ENCODE results near the gene UQCRHL.

The UQCRHL gene

DNA sequence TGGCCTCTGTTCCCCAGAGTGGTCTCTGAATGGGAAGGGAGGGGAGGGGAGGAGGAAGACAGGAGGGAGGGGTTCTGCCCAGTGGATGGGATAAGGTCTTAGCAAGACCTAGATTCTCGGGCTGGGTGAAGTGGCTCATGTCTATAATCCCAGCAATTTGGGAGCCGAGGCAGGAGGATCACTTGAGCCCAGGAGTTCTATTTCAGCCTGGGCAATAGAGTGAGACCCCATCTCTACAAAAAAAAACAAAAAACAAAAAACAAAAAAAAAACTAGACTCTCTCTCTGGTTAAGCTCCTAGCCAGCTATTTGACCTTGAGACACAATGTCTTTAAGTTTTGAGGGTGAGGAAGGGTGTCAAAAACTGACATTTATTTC lies 11.4 kb downstream of the UQCRHL start:
- DNase-seq (ENCODE audit: low read depth in 2 of 2) = no peak
- no peak overlapping the region for H3K4me3 ChIP-seq (replicated peaks in 1 of 2; ENCODE audit: low read depth in 2 of 2, low read length in 2 of 2)
- TF ChIP-seq, protein P1, sequence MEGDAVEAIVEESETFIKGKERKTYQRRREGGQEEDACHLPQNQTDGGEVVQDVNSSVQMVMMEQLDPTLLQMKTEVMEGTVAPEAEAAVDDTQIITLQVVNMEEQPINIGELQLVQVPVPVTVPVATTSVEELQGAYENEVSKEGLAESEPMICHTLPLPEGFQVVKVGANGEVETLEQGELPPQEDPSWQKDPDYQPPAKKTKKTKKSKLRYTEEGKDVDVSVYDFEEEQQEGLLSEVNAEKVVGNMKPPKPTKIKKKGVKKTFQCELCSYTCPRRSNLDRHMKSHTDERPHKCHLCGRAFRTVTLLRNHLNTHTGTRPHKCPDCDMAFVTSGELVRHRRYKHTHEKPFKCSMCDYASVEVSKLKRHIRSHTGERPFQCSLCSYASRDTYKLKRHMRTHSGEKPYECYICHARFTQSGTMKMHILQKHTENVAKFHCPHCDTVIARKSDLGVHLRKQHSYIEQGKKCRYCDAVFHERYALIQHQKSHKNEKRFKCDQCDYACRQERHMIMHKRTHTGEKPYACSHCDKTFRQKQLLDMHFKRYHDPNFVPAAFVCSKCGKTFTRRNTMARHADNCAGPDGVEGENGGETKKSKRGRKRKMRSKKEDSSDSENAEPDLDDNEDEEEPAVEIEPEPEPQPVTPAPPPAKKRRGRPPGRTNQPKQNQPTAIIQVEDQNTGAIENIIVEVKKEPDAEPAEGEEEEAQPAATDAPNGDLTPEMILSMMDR (IDR thresholded peaks at IDR 0.05; ENCODE audit: low read depth, low read length) = no peak

DNA sequence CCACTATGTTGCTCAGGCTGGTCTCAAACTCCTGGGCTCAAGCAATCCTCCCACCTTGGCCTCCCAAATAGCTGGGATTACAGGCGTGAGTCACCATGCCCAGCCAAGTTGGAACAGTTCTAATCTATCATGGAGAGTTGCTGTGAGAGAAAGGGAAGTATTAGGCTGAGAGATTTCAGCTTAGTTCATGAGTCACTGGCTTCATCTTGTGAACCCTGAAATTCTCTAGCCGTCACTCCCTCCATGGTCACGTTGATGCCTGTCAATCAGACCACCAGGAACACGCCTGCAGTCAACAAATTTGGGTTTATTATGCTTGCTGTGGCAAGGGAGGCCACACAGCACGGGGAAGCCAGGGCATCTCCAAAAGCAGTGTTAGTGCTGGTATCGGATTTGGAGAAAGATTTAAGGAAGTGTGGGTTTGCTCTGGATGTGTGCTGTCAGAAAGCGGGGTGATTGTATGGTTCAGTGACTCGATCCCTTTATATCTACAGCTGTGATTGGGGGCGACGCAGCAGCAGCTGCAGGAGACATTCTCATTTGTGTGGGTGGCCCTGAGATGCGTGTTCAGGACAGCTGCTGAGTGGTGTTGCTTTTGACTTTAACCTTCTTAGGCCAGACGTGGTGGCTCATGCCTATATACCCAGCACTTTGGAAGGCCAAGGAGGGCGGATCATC lies 18.7 kb downstream of the UQCRHL start:
- H3K4me3 ChIP-seq (replicated peaks in 1 of 2; ENCODE audit: low read depth in 2 of 2, low read length in 2 of 2) = no peak overlapping the region
- TF ChIP-seq, protein P1 (IDR thresholded peaks at IDR 0.05; ENCODE audit: low read depth, low read length) = no peak
- peak; percentile 73 to 78 for DNase-seq (ENCODE audit: low read depth in 2 of 2)

DNA sequence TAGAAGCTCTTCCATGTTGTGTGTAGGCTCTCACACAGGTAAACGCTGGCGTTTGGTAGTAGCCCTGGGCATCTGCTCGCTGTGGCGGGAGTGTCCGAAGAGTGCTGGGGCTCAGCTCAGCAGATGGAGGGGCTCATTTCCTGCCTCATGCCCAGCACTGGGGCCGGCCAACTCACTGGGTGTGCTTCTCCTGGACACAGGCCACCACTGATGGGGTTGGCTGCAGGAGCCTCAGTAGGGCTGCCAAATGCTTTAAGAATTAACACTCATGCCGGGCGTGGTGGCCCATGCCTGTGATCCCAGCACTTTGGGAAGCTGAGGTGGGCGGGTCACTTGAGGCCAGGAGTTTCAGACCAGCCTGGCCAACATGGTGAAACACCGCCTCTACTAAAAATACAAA lies 20.9 kb downstream of the UQCRHL start:
- H3K4me3 ChIP-seq (replicated peaks in 1 of 2; ENCODE audit: low read depth in 2 of 2, low read length in 2 of 2) = no peak overlapping the region
- peak; percentile 27 to 65 for DNase-seq (ENCODE audit: low read depth in 2 of 2)

DNA sequence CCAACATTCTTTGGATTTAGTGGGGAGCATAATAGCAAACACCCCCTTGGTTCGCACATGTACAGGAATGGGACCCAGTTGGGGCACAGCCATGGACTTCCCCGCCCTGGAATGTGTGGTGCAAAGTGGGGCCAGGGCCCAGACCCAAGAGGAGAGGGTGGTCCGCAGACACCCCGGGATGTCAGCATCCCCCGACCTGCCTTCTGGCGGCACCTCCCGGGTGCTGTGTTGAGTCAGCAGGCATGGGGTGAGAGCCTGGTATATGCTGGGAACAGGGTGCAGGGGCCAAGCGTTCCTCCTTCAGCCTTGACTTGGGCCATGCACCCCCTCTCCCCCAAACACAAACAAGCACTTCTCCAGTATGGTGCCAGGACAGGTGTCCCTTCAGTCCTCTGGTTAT lies 21.8 kb downstream of the UQCRHL start:
- no peak overlapping the region for H3K4me3 ChIP-seq (replicated peaks in 1 of 2; ENCODE audit: low read depth in 2 of 2, low read length in 2 of 2)
- TF ChIP-seq, protein P1 (IDR thresholded peaks at IDR 0.05; ENCODE audit: low read depth, low read length) = no peak
- no peak for DNase-seq (ENCODE audit: low read depth in 2 of 2)

More for the DNA sequence above, 20.9 kb downstream of the UQCRHL start:
- TF ChIP-seq, protein P1 (IDR thresholded peaks at IDR 0.05; ENCODE audit: low read depth, low read length) = no peak

DNA sequence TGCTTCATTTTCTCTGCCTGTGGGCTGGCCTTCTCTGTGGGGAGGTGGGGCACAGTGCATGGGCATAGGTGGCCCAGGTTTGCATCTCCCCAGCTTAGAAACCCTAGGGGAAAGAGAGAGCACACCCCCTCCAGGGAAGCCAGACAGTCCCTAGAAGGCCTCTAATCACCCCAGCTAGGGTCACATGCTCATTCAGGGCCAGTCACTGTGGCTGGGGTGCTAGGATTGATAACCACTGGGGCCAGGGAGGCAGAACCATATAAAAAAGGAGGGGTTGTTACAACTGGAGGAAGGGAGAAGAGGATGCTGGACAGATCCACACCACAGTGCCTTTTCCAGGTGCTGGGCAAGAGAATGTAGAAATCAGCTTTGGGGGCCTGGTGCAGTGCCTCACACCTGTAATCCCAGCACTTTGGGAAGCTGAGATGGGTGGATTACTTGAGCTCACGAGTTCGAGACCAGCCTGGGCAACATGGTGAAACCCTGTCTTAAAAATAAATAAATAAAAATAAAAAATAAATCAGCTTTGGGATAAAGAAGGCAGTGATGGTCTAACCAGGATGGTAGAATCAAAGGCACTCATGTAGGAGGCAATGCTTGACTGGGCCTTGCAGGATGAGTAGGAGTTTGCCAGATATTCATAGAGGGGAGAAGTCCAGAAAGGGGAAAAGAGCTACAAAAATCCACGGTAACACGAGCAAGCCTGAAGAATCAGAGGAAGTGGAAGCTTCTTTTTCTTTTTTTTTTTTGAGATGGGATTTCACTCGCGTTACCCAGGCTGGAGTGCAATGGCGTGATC lies 29.3 kb downstream of the UQCRHL start:
- TF ChIP-seq, protein P1 (IDR thresholded peaks at IDR 0.05; ENCODE audit: low read depth, low read length) = no peak
- no peak for DNase-seq (ENCODE audit: low read depth in 2 of 2)
- no peak overlapping the region for H3K4me3 ChIP-seq (replicated peaks in 1 of 2; ENCODE audit: low read depth in 2 of 2, low read length in 2 of 2)

DNA sequence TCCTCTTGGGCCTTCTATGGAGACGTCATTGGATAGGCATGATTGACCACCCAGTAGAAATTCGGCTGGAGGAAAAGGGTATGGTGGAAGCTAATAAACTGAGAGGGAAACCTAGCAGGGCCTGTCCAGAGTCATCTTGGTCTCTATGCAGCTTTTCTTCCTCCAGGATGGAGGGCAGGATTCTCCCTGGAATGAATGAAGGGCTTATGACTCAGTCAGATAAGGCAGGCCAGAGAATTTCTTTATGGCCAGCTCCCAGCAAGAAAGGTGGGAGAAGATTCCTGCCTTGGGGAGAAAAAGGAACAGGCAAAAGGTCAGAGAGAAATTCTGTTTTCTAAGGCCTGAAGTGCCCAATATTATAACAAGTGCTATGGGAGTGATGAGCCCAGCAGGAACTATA lies 31.7 kb downstream of the UQCRHL start:
- DNase-seq (ENCODE audit: low read depth in 2 of 2) = no peak
- TF ChIP-seq, protein P1 (IDR thresholded peaks at IDR 0.05; ENCODE audit: low read depth, low read length) = no peak
- H3K4me3 ChIP-seq (replicated peaks in 1 of 2; ENCODE audit: low read depth in 2 of 2, low read length in 2 of 2) = no peak overlapping the region

All from cardiac fibroblast (primary cell).